GM12891 (cell line): ENCODE data around the gene POLR2E.

Experiments
- DNase-seq: peaks from one replicate; pipeline ENCODE4 v3.0.0; 2011; ENCODE audit warnings: low spot score; ENCODE audit not compliant: insufficient read length
- FAIRE-seq: peaks from 2 replicates; lab custom pipeline; 2011; peaks lifted over from hg19 to GRCh38; lab: Jason Lieb, UNC
- PAX5 ChIP-seq: IDR thresholded peaks from 2 replicates; pipeline ENCODE4 v1.6.1; 2011; ENCODE audit warnings: low read length, moderate library complexity, mild to moderate bottlenecking; ENCODE audit not compliant: insufficient read depth, severe bottlenecking
- POLR2A ChIP-seq: IDR thresholded peaks from 2 replicates; pipeline ENCODE4 v1.6.1; 2011; ENCODE audit warnings: low read depth, low read length, control low read depth
- POLR2AphosphoS5 ChIP-seq: IDR thresholded peaks from 2 replicates; pipeline ENCODE4 v1.6.1; 2011; ENCODE audit warnings: low read depth, low read length, control low read depth
- POU2F2 ChIP-seq: IDR thresholded peaks from 2 replicates; pipeline ENCODE4 v1.6.1; 2011; ENCODE audit warnings: low read depth, mild to moderate bottlenecking, control low read depth, low read length, moderate library complexity
- SPI1 ChIP-seq: IDR thresholded peaks from 2 replicates; pipeline ENCODE4 v1.6.1; 2011; ENCODE audit warnings: low read depth, low read length, control low read depth
- TAF1 ChIP-seq: IDR thresholded peaks from 2 replicates; pipeline ENCODE4 v1.6.1; 2011; ENCODE audit warnings: low read depth, low read length, control low read depth

Gene POLR2E

GRCh38 chr19:1070576-1070930 is 24.6 kb downstream of the POLR2E start:
- DNase-seq (no peak), FAIRE-seq (no peak)
- TF ChIP-seq POLR2AphosphoS5 (no peak), PAX5 (no peak), SPI1 (no peak), POU2F2 (no peak), TAF1 (no peak), POLR2A (no peak)

DNA sequence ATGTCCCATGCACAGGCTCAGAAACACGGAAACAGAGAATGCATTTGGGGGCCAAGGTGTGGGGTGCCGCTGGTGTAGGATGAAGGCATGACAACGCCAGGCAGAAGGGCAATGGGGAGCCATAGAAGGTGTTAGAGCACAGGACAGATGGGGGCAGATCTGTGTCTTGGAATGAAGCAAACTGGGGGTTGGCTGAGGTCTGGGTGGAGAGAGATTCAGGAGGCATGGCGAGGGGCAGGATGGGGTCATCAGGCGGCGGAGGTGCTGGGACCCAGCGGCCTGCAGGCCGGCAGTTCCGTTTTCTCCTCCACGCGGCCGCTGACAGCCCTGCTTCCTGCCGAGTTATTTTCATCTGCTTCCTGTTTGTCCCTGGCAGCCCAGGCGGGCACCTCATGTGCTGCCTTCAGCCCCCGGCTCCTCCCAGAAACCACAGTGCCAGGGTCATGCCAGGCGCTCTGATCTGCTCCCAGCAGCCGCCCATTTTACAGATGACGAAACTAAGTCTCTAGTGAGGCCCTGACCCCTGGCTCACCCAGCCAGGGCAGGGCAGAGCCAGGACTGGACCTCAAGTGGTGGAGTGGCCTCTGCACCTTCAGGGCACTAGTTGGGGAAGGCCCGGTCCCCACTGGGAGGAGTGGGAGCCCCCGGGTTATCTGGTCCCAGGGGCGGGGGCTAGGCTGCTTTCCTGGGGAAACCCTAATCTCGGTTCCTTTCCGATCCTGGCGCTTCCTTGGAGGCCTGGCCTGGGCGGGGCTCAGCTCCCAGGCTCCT is 26.0 kb downstream of the POLR2E start:
- FAIRE-seq: no peak
- DNase-seq: no peak
- TF ChIP-seq POLR2A: no peak
- 0 out of 2 replicates have a peak, but pooled peaks have one; percentile 24 for TF ChIP-seq POLR2AphosphoS5
- 0 out of 2 replicates have a peak, but pooled peaks have one; percentile 29 for TF ChIP-seq TAF1
- no peak for TF ChIP-seq PAX5
- TF ChIP-seq POU2F2: peak; percentile 60; the same call in 1 of the 2 replicates
- peak; percentile 84 for TF ChIP-seq SPI1

DNA sequence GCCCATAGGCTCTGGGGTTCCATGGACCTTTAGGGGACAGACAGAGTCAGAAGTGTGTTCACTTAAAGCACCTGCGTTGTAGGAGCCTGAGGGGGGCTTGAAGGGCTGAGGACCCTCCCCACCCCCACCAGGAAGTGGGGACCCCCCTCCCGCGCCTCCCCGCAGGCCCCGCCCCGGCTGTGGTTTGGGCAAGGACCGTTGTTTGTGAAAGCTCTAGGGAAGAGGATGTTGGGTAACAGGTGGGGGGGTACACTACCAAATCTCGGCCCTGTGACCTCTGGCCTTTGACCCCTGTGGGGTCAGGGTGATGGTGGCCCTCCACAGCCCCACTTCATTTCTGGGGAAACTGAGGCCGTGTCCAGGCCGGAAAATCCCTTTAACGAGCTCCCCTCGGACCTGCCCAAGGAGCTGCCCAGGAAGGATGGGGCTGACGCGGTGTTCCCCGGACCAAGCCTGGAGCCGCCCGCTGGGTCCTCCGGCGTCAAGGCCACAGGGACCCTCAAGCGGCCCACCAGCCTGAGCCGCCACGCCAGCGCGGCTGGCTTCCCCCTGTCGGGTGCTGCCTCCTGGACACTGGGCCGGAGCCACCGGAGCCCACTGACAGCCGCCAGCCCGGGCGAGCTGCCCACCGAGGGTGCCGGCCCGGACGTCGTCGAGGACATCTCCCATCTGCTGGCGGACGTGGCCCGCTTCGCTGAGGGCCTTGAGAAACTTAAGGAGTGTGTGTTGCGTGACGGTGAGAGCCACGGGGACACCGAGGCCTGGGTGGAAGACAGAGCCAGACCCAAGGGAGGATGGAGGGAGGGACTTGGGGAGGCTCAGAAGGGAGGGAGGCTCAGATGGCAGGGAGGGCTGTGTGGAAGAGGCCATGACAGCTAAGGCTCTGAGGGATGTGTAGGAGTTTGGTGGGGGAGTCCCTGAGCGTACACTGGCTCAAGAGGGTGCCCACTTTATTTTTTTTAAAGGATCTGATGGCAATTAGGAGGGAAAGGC is 26.9 kb downstream of the POLR2E start:
- no peak for TF ChIP-seq POLR2AphosphoS5
- TF ChIP-seq TAF1: no peak
- no peak for TF ChIP-seq SPI1
- no peak for TF ChIP-seq POLR2A
- TF ChIP-seq PAX5: no peak
- TF ChIP-seq POU2F2: no peak
- peak; percentile 95 for FAIRE-seq
- DNase-seq: no peak

GRCh38 chr19:1067341-1067957 is 27.7 kb downstream of the POLR2E start:
- TF ChIP-seq POLR2AphosphoS5: no peak
- no peak for TF ChIP-seq POU2F2
- no peak for TF ChIP-seq TAF1
- TF ChIP-seq SPI1: no peak
- no peak for TF ChIP-seq POLR2A
- TF ChIP-seq PAX5: no peak
- FAIRE-seq (no peak), DNase-seq (no peak)

- no peak for TF ChIP-seq SPI1
Measured at GRCh38 chr19:1066748-1067340, 28.3 kb downstream of the POLR2E start, which contains the start of gene ARHGAP45. Gene ARHGAP45, plus strand, starts transcription at chr19:1067167. Its CDS starts 239 bp downstream, at chr19:1067406.

GRCh38 chr19:1066251-1066747 is 28.9 kb downstream of the POLR2E start:
- FAIRE-seq (no peak), DNase-seq (no peak)
- TF ChIP-seq POLR2A (no peak), POU2F2 (no peak), TAF1 (no peak), POLR2AphosphoS5 (no peak), SPI1 (no peak), PAX5 (no peak)

More at GRCh38 chr19:1066748-1067340, 28.3 kb downstream of the POLR2E start, which contains the start of gene ARHGAP45:
- DNase-seq: peak; percentile 79
- peak; percentile 90 for FAIRE-seq

- peak; percentile 58 for FAIRE-seq
- TF ChIP-seq SPI1: no peak
- TF ChIP-seq TAF1: no peak
- TF ChIP-seq PAX5: no peak
- TF ChIP-seq POLR2A: no peak
- no peak for TF ChIP-seq POU2F2
- no peak for TF ChIP-seq POLR2AphosphoS5
- DNase-seq: no peak
Measured at GRCh38 chr19:1065606-1066109, 29.5 kb downstream of the POLR2E start.
